Brain microvascular endothelial cell (primary cell): Measurements from ENCODE around the gene GLI1.
"Not testable (repeated sequence)": the region's sequence is repeated elsewhere in the genome, so short reads cannot be mapped to it uniquely, and the experiment has no call there.

Source experiments
- DNase-seq: peaks from one replicate; pipeline ENCODE4 v3.0.0-alpha.2; 2020
- H3K27ac ChIP-seq: fragments of 250-450 bp; sonication (Bioruptor Pico); 2 replicates; pipeline ENCODE4 v1.5.1; 2020; ENCODE audit warnings: mild to moderate bottlenecking, moderate library complexity
- H3K27me3 ChIP-seq: fragments of 250-450 bp; sonication (Bioruptor Pico); replicated peaks from 2 replicates; pipeline ENCODE4 v1.5.1; 2020; ENCODE audit warnings: mild to moderate bottlenecking
- H3K36me3 ChIP-seq: fragments of 250-450 bp; sonication (Bioruptor Pico); replicated peaks from 2 replicates; pipeline ENCODE4 v1.5.1; 2020; ENCODE audit warnings: mild to moderate bottlenecking
- H3K4me3 ChIP-seq: 2 replicates; pipeline ENCODE4 v1.5.1; 2011; ENCODE audit warnings: low read depth, mild to moderate bottlenecking, control low read depth, low read length, moderate library complexity
- in situ Hi-C: cut with HindIII; loops from 2 replicates; pipeline ENCODE4 v1.10.0; 2017; ENCODE audit warnings: low sequenced_read_pairs, low pct_ligation_motif_present
- TF ChIP-seq, protein P1 (sequence below): IDR thresholded peaks from 2 replicates; pipeline ENCODE4 v1.5.1; 2011; ENCODE audit warnings: low read depth, mild to moderate bottlenecking, moderate library complexity, low read length, control low read depth, inconsistent platforms; ENCODE audit errors: missing control alignments

The GLI1 gene

DNA sequence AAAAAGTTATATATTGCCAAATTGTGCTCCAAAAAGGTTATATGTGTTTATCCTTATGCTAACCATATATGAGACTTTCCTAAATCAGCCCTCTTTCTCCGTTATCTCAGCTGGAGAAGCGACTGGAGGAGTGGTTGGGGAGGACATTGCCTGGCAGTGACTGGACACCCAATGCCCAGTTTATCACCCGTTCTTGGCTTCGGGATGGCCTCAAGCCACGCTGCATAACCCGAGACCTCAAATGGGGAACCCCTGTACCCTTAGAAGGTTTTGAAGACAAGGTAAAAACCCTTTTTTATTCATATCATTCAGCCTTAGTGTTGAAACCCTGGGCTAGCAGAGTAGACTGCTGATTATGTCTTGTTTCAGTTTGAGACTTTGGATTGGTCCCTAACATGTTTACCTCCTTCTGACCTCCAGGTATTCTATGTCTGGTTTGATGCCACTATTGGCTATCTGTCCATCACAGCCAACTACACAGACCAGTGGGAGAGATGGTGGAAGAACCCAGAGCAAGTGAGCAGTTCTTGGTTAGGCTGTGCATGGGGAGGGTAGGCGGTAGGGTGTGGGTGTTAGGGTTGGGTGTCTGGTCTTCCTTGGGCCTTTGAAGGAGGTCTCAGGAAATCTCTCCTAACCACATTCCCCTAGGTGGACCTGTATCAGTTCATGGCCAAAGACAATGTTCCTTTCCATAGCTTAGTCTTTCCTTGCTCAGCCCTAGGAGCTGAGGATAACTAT, 52.2 kb downstream of the GLI1 start:
- no peak for DNase-seq
- TF ChIP-seq, protein P1, sequence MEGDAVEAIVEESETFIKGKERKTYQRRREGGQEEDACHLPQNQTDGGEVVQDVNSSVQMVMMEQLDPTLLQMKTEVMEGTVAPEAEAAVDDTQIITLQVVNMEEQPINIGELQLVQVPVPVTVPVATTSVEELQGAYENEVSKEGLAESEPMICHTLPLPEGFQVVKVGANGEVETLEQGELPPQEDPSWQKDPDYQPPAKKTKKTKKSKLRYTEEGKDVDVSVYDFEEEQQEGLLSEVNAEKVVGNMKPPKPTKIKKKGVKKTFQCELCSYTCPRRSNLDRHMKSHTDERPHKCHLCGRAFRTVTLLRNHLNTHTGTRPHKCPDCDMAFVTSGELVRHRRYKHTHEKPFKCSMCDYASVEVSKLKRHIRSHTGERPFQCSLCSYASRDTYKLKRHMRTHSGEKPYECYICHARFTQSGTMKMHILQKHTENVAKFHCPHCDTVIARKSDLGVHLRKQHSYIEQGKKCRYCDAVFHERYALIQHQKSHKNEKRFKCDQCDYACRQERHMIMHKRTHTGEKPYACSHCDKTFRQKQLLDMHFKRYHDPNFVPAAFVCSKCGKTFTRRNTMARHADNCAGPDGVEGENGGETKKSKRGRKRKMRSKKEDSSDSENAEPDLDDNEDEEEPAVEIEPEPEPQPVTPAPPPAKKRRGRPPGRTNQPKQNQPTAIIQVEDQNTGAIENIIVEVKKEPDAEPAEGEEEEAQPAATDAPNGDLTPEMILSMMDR = no peak
- Histone ChIP-seq H3K36me3 (peaks cover 64% of the 10 kb centered on the region), H3K4me3 (no peak overlapping the region), H3K27ac (no peak overlapping the region), H3K27me3 (no peaks in the 10 kb centered on the region)
- in situ Hi-C loops = no loop called here

DNA sequence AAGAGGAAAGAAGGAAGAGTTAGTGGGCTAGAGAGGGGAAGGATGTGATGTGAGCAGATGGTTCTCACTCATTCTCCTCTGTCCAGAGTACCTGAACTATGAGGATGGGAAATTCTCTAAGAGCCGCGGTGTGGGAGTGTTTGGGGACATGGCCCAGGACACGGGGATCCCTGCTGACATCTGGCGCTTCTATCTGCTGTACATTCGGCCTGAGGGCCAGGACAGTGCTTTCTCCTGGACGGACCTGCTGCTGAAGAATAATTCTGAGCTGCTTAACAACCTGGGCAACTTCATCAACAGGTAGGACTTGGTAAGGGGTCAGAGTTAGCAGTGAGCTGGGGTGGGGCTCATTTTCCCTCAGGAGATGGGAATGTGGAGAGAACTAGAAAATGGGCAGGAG, 53.1 kb downstream of the GLI1 start:
- Histone ChIP-seq H3K4me3 (no peak overlapping the region), H3K27me3 (no peaks in the 10 kb centered on the region), H3K27ac (no peak overlapping the region), H3K36me3 (peaks cover 73% of the 10 kb centered on the region)
- no peak for DNase-seq
- in situ Hi-C loops = no loop called here
- TF ChIP-seq, protein P1 = no peak

DNA sequence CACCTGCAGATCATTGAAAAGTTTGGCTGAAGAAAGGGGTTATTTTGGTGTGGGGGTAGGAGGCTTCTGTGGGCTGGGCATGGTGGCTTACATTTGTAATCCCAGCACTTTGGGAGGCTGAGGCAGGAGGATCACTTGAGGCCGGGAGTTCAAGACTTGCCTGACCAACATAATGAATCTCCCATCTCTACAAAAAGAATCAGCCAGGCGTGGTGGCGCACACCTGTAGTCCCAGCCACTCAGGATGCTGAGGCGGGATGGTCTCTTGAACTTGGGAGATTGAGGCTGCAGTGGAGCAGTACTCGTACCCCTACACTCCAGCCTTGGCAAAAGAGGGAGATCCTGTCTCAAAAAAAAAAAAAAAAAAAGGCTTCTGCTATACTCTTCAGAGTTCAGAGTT, 53.7 kb downstream of the GLI1 start:
- DNase-seq = no peak
- no peak overlapping the region for H3K4me3 ChIP-seq
- H3K27me3 ChIP-seq = no peaks in the 10 kb centered on the region
- peaks cover 77% of the 10 kb centered on the region for H3K36me3 ChIP-seq
- in situ Hi-C loops = no loop called here
- TF ChIP-seq, protein P1 = no peak
- no peak overlapping the region for H3K27ac ChIP-seq

DNA sequence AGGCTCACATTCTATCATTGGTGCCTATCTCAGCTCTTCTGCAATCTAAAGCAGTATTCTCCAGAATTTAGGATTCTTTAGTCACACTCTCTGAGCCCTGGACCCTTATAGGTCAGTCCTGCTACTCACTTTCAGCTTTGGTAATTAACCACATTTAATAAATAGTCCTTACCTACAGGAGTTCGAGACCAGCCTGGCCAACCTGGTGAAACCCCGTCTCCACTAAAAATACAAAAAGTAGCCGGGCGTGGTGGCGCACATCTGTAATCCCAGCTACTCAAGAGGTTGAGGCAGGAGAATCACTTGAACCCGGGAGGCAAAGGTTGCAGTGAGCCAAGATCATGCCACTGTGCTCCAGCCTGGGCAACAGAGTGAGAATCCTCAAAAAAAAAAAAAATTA, 54.1 kb downstream of the GLI1 start:
- H3K27ac ChIP-seq, H3K27me3 ChIP-seq, H3K4me3 ChIP-seq, in situ Hi-C loops, DNase-seq: not testable (repeated sequence)
- peaks cover 78% of the 10 kb centered on the region for H3K36me3 ChIP-seq

DNA sequence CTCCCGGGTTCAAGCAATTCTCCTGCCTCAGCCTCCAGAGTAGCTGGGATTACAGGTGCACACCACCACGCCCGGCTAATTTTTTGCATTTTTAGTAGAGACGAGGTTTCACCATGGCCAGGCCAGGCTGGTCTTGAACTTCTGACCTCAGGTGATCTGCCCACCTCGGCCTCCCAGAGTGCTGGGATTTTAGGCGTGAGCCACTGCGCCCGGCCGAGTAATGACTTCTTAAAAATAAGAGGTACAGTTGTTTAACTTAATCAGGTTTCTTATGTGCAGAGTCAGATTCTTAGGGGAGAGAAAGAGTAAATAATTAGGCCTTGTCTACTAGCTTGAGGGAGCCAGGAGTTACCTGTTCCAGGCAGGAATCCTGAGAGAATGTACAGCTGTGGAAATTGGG, 54.7 kb downstream of the GLI1 start:
- peaks cover 80% of the 10 kb centered on the region for H3K36me3 ChIP-seq
- H3K4me3 ChIP-seq, H3K27ac ChIP-seq, H3K27me3 ChIP-seq, in situ Hi-C loops, DNase-seq: not testable (repeated sequence)

DNA sequence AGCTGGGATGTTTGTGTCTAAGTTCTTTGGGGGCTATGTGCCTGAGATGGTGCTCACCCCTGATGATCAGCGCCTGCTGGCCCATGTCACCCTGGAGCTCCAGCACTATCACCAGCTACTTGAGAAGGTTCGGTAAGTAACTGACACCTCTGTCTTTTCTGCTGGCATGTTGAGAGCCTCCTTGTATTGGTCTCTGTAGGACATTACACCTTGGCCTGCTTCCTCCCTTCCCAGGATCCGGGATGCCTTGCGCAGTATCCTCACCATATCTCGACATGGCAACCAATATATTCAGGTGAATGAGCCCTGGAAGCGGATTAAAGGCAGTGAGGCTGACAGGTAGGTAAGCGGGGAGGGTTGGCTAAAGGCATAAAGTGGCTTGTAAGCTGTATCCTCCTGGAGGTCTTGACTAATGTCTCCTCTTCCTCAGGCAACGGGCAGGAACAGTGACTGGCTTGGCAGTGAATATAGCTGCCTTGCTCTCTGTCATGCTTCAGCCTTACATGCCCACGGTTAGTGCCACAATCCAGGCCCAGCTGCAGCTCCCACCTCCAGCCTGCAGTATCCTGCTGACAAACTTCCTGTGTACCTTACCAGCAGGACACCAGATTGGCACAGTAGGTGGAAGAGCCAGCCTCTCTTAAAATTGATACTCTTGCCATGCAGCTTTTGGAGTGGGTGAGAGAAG, 55.3 kb downstream of the GLI1 start:
- no peaks in the 10 kb centered on the region for H3K27me3 ChIP-seq
- no peak overlapping the region for H3K4me3 ChIP-seq
- in situ Hi-C loops = no loop called here
- no peak overlapping the region for H3K27ac ChIP-seq
- DNase-seq = no peak
- TF ChIP-seq, protein P1 = no peak
- peaks cover 76% of the 10 kb centered on the region for H3K36me3 ChIP-seq
